NCI-H187 treated with DMSO at 0.1 percent for 48 hours (cell line): ENCODE data around the gene MYO1G.
"Not testable (repeated sequence)": the region's sequence is repeated elsewhere in the genome, so short reads cannot be mapped to it uniquely, and the experiment has no call there.

Source experiments
- DNase-seq: peaks from one replicate; lab custom pipeline; 2025; lab: John Stamatoyannopoulos, UW

MYO1G gene

GRCh38 chr7:44936322-44936721 lies 42.5 kb downstream of the MYO1G start:
- DNase-seq: no peak

GRCh38 chr7:44935583-44935982 lies 43.2 kb downstream of the MYO1G start:
- no peak for DNase-seq

GRCh38 chr7:44935016-44935415 lies 43.8 kb downstream of the MYO1G start:
- DNase-seq: no peak

GRCh38 chr7:44934510-44934909 lies 44.3 kb downstream of the MYO1G start:
- not testable (repeated sequence) for DNase-seq

- no peak for DNase-seq
Observed at GRCh38 chr7:44930921-44931320, 47.9 kb downstream of the MYO1G start.

GRCh38 chr7:44922351-44922694 lies 56.5 kb downstream of the MYO1G start:
- no peak for DNase-seq

GRCh38 chr7:44921607-44922350 lies 57.0 kb downstream of the MYO1G start:
- DNase-seq: peak; percentile 22

GRCh38 chr7:44920119-44920518 lies 58.7 kb downstream of the MYO1G start:
- DNase-seq: no peak

GRCh38 chr7:44918029-44918428 lies 60.8 kb downstream of the MYO1G start:
- no peak for DNase-seq

GRCh38 chr7:44917465-44917864 lies 61.4 kb downstream of the MYO1G start:
- DNase-seq: no peak

GRCh38 chr7:44914992-44915607 lies 63.7 kb downstream of the MYO1G start:
- no peak for DNase-seq

GRCh38 chr7:44912775-44913347 lies 66.0 kb downstream of the MYO1G start:
- no peak for DNase-seq
